Lower leg skin (tissue), 3 donors: ENCODE measurements around the gene MTFMT.

ENCODE experiments used
- CTCF ChIP-seq, 3 donors: fragments of 450-650 bp; IDR thresholded peaks; one replicate each; pipeline ENCODE4 v1.5.1; 2016; ENCODE audit warnings: antibody characterized with exemption in 3 of 3, mild to moderate bottlenecking in 3 of 3, moderate library complexity in 2 of 3
- POLR2A ChIP-seq, 2 donors: fragments of 450-650 bp; IDR thresholded peaks; one replicate each; pipeline ENCODE4 v1.6.1; 2016 to 2017; ENCODE audit warnings: antibody characterized with exemption in 2 of 2, mild to moderate bottlenecking in 1 of 2, moderate library complexity in 1 of 2

GRCh38 chr15:65040461-65040860, 11.0 kb upstream of the MTFMT start:
- TF ChIP-seq POLR2A (IDR thresholded peaks at IDR 0.05) (no peak), CTCF (IDR thresholded peaks at IDR 0.05) (no peak)
